ENCODE data around the gene ZNF821.
"Not testable (repeated sequence)": the region's sequence is repeated elsewhere in the genome, so short reads cannot be mapped to it uniquely, and the experiment has no call there.

ZNF821 gene

GRCh38 chr16:71883849-71884638 lies at the start of gene ZNF821:
TSS of gene ZNF821 (minus strand) at chr16:71884182. CDS start at chr16:71879946, 4,236 bp downstream.
- DNase-seq (ENCODE audit: low read depth) = no peak

GRCh38 chr16:71933017-71933416 lies 49.0 kb upstream of the ZNF821 start:
- no peak for DNase-seq (ENCODE audit: low read depth)

GRCh38 chr16:71931599-71931998 lies 47.6 kb upstream of the ZNF821 start:
- DNase-seq (ENCODE audit: low read depth) = no peak

- DNase-seq (ENCODE audit: low read depth) = no peak
Observed at GRCh38 chr16:71931001-71931400, 47.0 kb upstream of the ZNF821 start.

- DNase-seq (ENCODE audit: low read depth) = no peak
Observed at GRCh38 chr16:71930013-71930563, 46.1 kb upstream of the ZNF821 start.

GRCh38 chr16:71929048-71929447 lies 45.1 kb upstream of the ZNF821 start:
- no peak for DNase-seq (ENCODE audit: low read depth)

GRCh38 chr16:71927787-71928186 lies 43.8 kb upstream of the ZNF821 start:
- no peak for DNase-seq (ENCODE audit: low read depth)

GRCh38 chr16:71927383-71927782 lies 43.4 kb upstream of the ZNF821 start:
- peak; percentile 90 for DNase-seq (ENCODE audit: low read depth)

- no peak for DNase-seq (ENCODE audit: low read depth)
Observed at GRCh38 chr16:71924710-71925109, 40.7 kb upstream of the ZNF821 start.

GRCh38 chr16:71923941-71924690 lies 40.1 kb upstream of the ZNF821 start:
- DNase-seq (ENCODE audit: low read depth) = no peak

- no peak for DNase-seq (ENCODE audit: low read depth)
Observed at GRCh38 chr16:71920658-71921057, 36.7 kb upstream of the ZNF821 start.

- DNase-seq (ENCODE audit: low read depth) = no peak
Observed at GRCh38 chr16:71919035-71919434, 35.1 kb upstream of the ZNF821 start.

GRCh38 chr16:71917900-71918299 lies 33.9 kb upstream of the ZNF821 start:
- DNase-seq (ENCODE audit: low read depth) = no peak

GRCh38 chr16:71916397-71916920 lies 32.5 kb upstream of the ZNF821 start:
- no peak for DNase-seq (ENCODE audit: low read depth)

GRCh38 chr16:71915350-71915749 lies 31.4 kb upstream of the ZNF821 start:
- no peak for DNase-seq (ENCODE audit: low read depth)

GRCh38 chr16:71914802-71915201 lies 30.8 kb upstream of the ZNF821 start:
- no peak for DNase-seq (ENCODE audit: low read depth)

GRCh38 chr16:71912534-71913275 lies 28.7 kb upstream of the ZNF821 start:
- DNase-seq (ENCODE audit: low read depth) = no peak

- DNase-seq (ENCODE audit: low read depth) = no peak
Observed at GRCh38 chr16:71911121-71911520, 27.1 kb upstream of the ZNF821 start.

- not testable (repeated sequence) for DNase-seq (ENCODE audit: low read depth)
Observed at GRCh38 chr16:71905765-71906164, 21.8 kb upstream of the ZNF821 start.

GRCh38 chr16:71904239-71904638 lies 20.3 kb upstream of the ZNF821 start:
- no peak for DNase-seq (ENCODE audit: low read depth)

GRCh38 chr16:71903608-71904007 lies 19.6 kb upstream of the ZNF821 start:
- DNase-seq (ENCODE audit: low read depth) = no peak

All from HS-5 (cell line).